ENCODE data around the gene MYL3.

The MYL3 gene

DNA sequence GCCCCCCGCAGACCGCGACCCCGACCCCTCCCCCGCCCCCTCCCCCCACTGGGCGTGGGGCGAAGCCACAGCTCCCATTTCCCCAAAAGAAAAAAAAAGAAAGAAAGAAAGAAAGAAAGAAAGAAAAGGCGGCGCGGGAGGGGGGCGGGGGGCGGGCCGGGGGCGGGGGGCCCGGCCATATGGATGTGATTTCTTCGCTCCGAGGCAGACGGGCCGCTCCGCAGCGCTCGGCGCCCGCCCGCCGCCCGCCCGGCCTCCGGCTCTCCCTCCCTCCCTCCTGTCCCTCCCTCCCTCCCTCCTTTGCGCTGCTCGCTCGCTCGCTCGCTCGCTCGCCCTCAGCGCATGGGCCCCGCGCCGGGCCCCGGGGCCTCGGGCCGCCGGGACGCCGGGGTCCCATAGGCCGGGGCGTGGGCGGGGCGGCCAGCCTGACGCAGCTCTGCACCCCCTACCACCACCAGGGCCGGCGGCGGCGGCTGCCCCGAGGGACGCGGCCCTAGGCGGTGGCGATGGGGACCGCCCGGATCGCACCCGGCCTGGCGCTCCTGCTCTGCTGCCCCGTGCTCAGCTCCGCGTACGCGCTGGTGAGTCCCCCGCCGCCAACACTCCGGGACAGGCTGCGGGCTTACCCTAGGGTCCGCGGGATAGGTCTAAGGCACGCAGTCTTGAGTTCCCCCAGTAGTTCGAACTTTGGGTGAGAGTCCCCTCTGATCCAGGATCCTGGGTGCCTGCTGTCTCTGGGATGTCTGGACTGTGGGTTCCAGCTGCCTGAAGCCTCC is 20.0 kb upstream of the MYL3 start:
- TF ChIP-seq, protein P1, sequence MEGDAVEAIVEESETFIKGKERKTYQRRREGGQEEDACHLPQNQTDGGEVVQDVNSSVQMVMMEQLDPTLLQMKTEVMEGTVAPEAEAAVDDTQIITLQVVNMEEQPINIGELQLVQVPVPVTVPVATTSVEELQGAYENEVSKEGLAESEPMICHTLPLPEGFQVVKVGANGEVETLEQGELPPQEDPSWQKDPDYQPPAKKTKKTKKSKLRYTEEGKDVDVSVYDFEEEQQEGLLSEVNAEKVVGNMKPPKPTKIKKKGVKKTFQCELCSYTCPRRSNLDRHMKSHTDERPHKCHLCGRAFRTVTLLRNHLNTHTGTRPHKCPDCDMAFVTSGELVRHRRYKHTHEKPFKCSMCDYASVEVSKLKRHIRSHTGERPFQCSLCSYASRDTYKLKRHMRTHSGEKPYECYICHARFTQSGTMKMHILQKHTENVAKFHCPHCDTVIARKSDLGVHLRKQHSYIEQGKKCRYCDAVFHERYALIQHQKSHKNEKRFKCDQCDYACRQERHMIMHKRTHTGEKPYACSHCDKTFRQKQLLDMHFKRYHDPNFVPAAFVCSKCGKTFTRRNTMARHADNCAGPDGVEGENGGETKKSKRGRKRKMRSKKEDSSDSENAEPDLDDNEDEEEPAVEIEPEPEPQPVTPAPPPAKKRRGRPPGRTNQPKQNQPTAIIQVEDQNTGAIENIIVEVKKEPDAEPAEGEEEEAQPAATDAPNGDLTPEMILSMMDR (IDR thresholded peaks at IDR 0.05; ENCODE audit: low read depth, low read length), result no peak
- H3K4me3 ChIP-seq (ENCODE audit: low read depth, low read length), result peak overlapping the region; percentile 58

DNA sequence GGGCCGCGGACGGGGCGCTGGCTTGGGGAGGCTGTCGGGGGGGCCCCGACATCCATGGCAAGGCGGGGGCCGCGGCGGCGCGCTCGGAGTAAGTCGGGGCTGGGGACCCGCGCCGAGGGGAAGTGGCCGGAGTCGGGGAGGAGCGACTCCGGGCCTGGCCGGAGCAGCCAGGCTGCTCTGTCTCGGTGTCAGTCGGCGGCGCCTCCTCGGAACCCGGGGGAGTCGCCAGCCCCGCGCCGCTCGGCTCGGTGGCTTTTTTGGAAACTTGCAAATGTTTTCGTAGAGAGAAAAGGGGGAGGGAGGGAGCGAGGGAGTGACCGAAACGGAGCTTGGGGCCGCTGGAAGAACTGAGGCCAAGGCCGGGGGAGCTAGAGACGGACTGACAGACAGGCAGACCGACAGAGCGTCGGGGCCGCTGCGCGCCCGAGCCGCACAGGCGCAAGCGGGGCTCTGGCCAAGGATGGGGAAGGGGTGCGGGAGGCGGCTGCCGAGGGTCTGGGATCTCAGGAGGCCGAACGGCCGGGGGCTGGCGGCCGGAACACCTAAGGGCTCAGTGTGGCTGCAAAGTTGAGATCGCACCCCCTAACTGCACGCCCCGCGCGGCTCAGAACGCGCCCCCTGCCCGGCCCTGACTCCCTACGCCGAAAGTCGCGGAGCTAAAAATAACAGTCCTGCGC is 19.3 kb upstream of the MYL3 start:
- H3K4me3 ChIP-seq (ENCODE audit: low read depth, low read length), result peak overlapping the region; percentile 58
- TF ChIP-seq, protein P1 (IDR thresholded peaks at IDR 0.05; ENCODE audit: low read depth, low read length), result no peak

- peak overlapping the region; percentile 58 for H3K4me3 ChIP-seq (ENCODE audit: low read depth, low read length)
- TF ChIP-seq, protein P1 (IDR thresholded peaks at IDR 0.05; ENCODE audit: low read depth, low read length), result no peak
Measured at GRCh38 chr3:46881596-46882376, 18.5 kb upstream of the MYL3 start.

DNA sequence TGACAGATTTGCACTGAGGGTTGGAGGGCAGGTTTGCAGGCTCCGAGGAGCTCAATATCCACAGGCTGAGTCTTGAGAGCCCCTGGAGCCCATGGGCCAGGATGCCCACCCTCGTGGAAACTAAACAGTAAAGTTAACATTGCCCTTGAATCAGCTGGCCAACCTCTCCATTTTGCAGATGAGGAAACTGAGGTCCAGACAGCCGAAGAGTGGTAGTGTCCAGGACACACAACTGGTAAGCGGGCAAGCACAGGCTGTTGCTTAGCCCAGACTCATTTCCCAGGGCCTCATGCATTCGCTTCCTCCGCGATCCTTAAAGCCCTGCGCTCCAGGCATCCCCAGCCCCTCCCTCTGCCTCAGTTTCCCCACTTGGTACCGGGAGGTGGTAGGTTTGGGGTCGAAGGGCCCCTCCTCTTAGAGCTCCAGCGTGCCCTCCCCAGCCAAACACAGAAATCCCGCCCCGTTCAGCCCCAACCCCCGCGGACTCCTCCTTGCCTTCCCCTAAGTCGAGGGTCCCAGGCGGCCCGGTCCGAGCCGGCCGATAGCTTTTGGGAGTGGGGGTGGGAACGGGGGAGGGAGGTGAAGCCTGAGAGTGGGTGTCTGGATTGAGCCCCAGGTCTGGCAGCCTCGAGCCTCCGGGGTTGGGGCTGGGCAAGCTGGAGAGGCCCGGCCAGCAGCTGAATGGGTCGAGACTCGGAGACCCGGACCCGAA is 17.8 kb upstream of the MYL3 start:
- no peak overlapping the region for H3K4me3 ChIP-seq (ENCODE audit: low read depth, low read length)
- TF ChIP-seq, protein P1 (IDR thresholded peaks at IDR 0.05; ENCODE audit: low read depth, low read length), result no peak

GRCh38 chr3:46878781-46879436 is 15.7 kb upstream of the MYL3 start:
- TF ChIP-seq, protein P1 (IDR thresholded peaks at IDR 0.05; ENCODE audit: low read depth, low read length), result no peak
- no peak overlapping the region for H3K4me3 ChIP-seq (ENCODE audit: low read depth, low read length)

GRCh38 chr3:46877406-46878125 is 14.3 kb upstream of the MYL3 start, which contains the start of gene PTH1R:
TSS of gene PTH1R (plus strand) at chr3:46877721. CDS start at chr3:46883560, 5,839 bp downstream.
- H3K4me3 ChIP-seq (ENCODE audit: low read depth, low read length), result no peak within 1 kb of the TSS
- TF ChIP-seq, protein P1 (IDR thresholded peaks at IDR 0.05; ENCODE audit: low read depth, low read length), result no peak
